ENCODE data around the gene PRDM8.

PRDM8 gene

DNA sequence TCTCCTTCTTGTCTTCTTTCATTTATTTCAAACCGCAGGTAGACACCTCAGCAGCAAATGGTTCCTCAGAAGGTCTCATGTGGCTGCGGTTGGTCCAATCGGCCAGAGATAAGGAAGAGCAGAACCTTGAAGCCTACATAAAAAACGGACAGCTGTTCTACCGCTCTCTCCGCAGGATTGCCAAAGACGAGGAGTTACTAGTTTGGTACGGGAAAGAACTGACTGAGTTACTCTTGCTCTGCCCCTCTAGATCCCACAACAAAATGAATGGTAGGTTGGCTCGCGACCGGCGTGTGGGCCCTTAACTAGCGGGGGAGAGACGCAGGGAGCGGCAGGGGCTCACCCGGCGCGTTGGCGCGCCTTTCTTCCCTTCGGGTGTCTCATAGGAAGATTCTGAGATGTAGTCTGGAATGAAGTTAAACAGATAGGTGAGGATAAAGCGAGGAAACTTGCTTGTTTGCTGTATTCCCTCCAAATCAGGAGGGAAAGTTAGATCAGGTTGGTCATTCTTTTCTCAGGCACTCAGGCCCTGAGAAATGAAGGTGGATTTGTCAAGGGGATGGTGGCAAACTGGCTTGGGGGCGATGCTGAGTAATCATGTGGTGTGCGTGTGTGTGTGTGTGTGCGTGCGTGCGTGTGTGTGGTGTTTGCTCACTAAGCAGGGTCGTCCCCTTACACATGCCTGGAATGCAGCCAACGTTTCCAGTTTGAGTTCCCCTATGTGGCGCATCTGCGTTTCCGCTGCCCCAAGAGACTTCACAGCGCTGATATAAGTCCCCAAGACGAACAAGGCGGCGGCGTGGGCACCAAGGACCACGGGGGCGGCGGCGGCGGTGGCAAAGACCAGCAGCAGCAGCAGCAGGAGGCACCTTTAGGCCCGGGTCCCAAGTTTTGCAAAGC lies 4.2 kb downstream of the PRDM8 start:
- peak; percentile 12 for DNase-seq (ENCODE audit: low spot score)

DNA sequence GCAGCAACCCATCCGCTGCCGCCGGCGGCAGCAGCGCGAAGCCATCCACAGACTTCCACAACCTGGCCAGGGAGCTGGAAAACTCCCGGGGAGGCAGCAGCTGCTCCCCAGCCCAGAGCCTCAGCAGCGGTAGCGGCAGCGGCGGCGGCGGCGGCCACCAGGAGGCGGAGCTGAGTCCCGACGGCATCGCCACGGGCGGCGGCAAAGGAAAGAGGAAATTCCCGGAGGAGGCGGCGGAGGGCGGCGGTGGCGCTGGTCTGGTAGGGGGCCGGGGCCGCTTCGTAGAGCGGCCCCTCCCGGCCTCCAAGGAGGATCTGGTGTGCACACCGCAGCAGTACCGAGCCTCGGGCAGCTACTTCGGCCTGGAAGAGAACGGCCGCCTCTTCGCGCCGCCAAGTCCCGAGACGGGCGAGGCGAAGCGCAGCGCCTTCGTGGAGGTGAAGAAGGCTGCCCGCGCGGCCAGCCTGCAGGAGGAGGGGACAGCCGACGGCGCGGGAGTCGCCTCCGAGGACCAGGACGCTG lies 4.9 kb downstream of the PRDM8 start:
- DNase-seq (ENCODE audit: low spot score), result peak; percentile 81

DNA sequence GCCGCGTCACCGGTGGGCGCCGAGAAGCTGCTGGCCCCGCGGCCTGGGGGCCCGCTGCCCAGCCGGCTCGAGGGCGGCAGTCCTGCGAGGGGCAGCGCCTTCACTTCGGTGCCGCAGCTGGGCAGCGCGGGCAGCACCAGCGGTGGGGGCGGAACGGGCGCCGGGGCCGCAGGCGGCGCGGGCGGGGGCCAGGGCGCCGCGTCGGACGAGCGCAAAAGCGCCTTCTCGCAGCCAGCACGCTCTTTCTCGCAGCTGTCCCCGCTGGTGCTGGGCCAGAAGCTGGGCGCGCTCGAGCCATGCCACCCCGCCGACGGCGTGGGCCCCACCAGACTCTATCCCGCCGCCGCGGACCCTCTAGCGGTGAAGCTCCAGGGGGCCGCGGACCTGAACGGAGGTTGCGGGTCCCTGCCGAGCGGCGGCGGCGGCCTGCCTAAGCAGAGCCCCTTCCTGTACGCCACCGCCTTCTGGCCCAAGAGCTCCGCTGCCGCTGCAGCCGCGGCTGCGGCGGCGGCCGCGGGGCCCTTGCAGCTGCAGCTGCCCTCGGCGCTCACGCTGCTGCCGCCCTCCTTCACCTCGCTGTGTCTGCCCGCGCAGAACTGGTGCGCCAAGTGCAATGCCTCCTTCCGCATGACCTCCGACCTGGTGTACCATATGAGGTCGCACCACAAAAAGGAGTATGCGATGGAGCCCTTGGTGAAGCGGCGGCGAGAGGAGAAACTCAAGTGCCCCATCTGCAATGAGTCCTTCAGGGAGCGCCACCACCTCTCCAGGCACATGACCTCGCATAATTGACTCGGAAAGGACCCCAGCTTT lies 5.6 kb downstream of the PRDM8 start:
- DNase-seq (ENCODE audit: low spot score), result peak; percentile 61

DNA sequence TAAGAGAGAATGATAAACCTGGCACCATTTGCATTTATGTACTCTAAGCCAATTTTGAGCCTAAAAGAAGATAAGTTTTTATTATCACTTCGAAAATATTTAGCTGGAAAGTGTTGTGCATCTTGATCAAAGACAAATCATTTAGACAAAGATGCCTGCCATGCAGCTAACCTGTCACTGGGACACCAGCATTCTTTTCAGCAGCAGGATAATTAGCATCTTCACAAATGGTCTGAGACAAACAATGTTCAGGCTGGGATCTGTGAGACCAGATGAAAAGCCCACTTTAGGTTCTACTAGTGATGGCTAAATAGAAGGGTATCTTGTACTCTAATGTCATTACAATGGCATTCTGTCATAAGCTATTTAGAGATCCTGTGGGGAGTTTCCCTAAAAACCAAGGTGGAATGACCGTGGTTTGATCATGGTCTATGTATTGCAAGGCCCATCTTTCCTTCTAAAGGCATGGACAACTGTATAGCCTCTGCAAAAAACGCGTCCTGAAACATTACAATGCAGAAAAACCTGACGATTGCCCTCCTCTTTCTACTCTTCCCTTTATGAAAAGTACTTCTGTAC lies 7.2 kb downstream of the PRDM8 start:
- DNase-seq (ENCODE audit: low spot score), result no peak

DNA sequence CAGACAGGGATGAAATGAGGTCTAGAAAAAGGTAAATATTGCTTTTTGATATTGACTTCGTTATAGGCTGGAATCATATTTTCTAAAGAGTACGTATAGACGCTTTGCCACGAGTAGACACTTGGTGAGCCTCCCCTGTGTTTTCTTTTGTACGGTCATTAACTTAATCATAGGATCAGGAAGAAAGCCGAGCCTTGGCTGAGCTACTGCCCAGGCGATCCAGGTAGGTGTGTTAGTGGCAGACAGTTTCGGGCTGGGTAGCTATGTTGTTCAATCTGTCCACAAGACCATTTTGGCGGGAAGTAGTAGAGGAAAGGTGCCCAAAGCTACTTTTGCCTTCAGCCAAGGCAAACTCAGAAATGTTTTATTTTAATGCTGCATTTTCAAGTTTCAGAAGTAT lies 8.8 kb downstream of the PRDM8 start:
- DNase-seq (ENCODE audit: low spot score), result no peak

DNA sequence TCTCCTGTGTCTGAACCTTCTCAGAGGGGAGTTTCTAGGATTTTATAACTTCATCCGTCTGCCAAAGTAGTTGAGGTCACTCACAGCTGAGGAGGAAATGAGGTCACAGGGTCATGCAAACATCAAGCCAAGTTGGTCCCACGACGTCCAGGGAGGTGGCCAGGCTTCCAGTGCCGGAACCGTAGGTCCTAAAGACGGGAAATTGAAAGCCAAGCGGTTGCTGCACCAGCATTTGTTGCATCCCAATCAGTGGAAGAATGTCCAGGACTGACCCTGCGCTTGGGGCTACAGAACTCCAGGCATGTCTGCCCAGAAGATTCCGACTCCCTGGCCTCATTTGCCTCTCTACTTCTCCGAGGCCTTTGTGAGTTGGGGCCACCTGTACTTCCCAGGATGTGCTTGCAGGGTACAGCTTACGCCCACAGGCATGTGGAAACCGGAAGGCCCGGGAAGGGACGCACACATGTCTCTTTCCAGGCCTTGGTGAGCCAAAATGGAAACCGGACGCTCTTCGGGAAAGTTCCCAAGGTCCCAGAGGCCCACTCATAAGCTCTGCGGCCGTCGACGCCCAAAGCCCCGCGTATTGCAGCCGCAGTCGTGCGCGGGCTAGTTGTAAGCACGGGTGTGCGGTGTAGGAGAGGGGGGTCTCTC lies 9.3 kb downstream of the PRDM8 start:
- no peak for DNase-seq (ENCODE audit: low spot score)

DNA sequence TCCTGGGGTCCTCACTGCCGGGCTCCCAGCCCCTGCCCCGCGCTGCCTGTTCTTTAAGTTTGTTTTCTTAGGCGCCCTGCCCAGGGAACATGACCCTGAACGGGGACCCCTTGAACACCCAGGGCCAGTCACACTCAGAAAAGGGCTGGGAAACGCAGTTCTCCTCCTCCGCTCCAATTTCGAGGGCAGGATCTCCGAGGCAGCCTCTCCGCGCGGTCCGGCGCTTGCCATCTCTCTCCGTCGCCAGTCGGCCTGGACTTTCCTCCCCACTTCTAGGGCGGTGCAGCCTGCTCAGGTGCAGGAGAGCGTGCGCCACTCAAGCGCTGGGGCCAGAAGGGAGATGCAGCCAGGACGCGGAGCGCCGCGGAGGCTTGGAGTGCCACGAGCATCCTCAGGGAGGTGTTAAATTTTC lies 9.9 kb downstream of the PRDM8 start:
- DNase-seq (ENCODE audit: low spot score), result no peak

DNA sequence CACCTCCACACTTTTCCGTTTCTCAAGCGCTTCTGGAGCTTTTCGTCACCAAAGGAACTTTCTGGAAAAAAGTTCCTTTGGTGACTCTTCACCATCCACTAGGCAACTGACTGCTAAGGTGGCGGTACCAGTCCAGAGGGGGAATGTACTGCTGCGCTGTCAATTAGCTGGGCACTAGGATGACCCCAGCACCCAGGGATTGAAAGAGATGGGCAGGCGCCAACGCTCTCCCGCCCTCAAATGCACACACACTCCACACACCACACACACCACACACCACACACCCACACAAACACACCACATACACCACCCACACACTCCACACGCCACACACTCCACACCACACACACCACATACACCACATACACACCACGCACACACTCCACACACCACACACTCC lies 10.4 kb downstream of the PRDM8 start:
- DNase-seq (ENCODE audit: low spot score), result no peak

DNA sequence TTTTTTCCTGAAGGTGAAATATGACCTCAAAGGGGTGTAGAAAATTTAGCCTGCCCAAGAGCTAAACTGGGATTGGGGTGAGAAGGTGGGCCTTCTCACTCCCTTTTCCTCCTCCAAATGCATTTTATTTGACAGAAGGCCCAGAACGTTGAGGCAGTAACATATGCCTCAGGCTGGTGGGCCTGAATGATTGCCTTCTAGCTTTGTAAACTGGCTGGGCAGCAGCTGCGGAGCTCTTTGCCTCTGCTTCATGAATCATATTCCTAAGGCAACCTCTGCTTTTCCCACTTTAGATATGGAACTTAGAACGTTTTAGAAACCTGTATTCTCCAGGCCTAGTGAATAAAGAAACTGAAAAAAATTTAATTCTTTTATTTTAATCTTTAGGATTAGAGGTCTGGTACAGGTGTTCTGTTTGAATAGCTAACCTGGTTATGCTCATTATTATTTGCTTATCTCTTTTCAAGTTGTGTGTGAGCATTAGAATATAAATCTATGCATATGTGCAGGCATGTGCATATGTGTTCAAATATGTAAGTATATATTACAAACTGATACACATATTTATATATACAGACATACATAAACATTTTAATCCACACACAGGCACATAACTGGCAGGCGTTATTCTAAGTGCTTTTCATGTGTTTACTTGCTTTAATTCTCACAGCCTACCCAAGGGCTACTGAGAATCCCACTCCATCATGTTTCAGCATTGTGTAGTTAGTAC lies 11.5 kb downstream of the PRDM8 start:
- no peak for DNase-seq (ENCODE audit: low spot score)

DNA sequence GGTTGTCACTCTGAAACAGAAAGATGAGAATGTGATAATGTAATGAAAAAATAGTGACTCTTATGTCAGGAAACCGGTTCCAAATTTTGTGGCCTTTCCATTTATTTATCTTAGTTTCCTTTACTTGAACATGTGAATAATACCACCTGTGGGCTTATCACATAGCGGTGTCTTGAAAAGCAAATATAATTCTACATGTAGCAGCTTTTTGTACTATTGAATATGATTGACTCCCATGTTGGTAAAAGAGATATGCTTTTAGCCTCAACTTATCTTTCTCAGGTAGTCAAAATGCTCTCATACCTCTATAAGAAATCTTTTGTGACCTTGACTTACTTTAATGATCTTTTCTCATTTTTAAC lies 12.0 kb downstream of the PRDM8 start:
- DNase-seq (ENCODE audit: low spot score), result no peak

DNA sequence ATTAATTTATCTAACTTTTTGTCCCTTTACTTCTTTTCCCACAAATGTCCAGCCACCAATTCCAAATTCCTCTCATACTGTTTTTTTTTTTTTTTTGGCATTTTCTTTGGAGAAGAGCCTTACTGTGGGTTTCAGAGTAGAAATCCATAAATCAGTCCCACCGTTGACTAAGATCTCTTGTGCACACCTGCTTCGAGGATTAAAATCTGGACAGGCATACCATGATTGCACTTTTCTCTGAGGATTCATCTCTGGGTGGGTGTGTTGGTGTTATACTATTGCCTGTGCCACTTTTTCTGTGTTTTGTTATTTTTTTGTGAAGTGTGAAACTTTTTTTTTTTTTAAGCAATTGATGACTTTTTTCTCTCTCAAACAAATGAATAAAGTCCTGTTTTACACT lies 13.2 kb downstream of the PRDM8 start:
- DNase-seq (ENCODE audit: low spot score), result no peak

DNA sequence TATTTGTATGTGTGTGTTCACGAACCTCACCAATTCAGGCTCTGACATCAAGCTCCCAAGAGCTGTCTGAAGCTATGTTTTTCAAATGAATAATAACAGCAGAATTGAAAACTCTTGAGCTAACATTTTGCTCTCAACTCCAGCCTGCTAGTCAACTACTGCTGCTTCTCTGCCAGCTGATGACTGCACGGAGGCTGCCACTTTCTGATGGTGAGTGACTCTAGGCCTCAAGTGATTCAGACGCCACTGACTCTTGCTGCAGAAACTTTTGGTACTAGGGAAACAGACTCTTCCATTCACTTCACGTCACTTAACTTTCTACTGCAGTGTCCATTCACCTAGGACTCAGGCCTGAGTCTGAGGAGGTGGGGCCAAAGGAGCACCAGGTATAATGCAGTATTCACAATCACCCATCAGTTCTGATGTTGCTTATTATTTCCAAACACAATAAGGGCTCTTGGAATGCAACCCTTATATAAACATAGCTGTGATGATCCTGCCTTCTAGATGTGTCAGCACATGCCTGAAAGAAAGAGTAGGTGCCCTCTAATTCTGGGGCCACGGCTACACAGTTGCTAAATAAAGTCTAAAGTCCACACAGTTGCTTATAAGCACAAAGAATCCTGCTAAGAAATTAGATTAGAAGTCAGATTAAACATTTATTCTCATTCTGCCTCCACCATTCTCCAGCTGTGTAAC lies 16.0 kb downstream of the PRDM8 start:
- DNase-seq (ENCODE audit: low spot score), result no peak

DNA sequence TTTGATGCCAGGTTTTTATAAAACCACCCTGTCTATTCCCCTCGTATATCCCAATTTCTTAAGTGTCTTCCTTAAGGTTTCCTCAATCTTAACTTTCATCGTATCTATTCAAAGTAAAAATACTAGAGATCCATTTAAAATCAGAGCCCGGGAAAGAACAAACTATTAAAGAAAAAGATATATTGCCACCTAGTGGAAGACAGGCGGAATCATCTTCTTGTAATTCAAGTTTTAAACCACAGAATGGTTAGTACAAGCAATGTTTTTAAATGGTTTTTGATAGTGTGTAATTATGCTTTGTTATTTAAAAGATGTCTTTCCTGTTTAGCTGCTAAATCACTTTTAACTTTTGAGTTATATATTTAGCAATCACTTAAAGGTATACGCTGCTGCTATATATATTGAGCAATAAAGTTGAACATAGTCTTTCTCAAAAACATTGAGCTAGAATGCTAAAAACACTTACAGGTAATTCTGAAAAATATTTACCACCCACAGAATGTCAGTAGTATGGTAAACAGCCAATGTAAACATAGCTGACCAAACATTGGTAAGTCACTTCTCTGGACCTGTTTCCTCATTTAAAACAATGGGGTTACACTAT lies 18.2 kb downstream of the PRDM8 start:
- DNase-seq (ENCODE audit: low spot score), result no peak

DNA sequence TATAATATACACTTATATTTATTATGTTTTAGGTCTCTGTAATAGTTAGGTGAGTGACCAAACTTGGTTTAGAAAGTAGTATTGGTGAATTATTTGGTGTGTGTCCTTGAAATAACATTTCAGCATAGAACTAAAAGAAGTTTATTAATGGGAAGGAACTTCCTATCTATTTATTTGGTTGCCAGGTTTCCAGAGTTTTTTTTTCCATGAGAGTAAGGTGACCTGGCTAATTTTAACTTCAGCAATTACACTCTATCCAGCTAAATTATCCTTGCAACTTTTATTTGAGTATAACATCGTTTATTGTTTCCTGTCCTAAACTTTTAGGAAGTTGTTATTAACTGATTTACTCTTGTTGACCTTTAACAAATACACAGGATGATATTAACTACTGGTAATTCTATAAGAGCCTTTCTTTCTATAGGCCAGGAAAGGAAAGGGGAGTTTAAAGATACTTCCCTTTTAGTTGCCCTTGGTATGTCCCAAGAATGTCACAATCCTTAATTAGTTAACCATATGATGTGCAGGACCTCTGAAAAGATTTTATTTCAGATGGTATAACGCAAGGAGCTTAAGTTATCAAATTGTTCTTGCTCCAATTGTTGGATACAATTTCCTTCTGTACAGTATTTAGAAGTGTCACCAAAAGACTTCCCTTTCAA lies 18.9 kb downstream of the PRDM8 start:
- no peak for DNase-seq (ENCODE audit: low spot score)

DNA sequence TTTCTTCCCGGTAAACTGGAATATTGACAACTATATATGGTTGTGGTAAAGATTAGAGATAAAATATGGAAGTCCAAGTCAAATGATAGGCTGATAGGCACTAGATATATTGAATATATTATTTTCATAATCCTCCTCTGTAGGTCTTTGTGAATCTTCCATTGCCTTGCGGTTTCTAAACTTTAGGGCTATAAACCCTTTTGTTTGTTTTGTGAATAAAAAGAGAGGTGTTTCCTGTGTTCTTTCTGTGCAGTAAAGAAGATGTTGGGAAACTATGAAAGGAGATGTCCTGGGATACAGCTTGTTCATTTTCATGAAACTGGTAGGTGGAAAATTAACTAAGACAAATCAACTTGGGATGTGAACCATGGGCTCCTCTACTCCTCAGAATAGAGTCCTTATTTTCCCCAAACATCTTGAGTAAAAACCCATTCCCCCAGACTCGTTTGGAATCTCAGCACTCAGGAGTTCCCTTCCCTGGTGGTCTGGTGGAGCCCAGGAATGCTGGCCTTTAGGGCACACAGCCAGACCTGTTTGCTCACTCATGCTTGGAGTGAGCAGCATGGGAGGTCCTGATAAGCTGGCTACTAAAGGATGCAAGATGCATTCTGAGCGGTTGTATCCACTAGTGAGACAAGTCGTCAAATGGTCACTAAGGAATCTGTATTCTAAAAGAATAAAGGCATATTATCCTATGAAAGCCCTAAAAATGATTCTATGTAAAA lies 22.2 kb downstream of the PRDM8 start:
- no peak for DNase-seq (ENCODE audit: low spot score)

DNA sequence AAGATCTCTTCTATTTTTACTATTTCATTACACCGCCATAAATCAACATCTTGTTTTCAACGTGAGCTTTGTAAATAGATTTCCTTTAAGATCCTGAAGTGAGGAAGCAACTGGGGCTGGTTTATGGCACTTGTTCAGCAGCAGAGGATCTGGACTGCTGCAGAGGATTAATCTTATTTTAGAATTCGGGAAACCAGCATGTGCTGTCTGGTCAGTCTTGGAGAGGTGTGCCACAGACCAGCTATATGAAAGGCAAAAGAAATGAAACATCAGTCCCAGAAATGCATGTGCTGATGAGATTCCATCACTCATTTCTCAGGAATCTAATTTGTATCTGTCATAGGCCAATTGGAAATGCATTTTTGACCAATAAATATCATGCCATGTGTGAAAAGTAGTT lies 23.4 kb downstream of the PRDM8 start:
- no peak for DNase-seq (ENCODE audit: low spot score)

DNA sequence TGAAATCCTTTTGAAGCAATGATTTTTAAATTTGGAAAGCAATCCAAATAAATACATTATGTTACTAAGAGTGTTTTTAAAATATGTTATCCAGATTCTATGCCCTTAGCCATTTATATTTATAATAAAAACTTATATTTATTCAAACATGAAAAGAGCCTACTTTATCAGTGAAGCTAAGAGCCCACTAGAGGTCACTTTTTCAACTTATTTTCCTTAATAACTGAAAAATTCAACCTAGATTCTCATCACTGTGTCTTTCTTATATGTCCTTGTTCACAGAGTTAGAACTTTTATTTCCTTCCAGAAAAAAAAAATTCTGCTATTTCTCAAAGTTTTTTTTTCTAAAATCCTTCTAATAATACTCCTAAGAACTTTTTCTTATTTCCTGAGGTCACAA lies 23.9 kb downstream of the PRDM8 start:
- no peak for DNase-seq (ENCODE audit: low spot score)

DNA sequence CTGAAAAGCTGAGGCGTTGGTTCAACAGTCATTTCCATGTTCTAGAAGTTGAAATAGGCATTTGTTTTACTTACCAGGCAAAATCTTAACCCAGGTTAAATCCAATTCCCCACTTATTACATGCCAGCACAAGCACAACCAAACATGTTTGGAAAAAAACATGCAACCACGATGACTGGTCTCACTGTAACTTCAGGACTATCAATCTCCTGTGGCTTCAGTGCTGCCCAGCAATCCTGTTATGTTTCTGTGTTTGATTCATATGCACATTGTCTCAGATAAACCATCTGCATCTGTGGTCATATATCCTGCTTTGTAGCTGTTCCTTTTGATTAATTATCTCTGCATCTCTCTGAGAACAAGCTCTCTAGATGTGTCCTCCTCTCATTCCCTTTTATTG lies 28.3 kb downstream of the PRDM8 start:
- DNase-seq (ENCODE audit: low spot score), result no peak

DNA sequence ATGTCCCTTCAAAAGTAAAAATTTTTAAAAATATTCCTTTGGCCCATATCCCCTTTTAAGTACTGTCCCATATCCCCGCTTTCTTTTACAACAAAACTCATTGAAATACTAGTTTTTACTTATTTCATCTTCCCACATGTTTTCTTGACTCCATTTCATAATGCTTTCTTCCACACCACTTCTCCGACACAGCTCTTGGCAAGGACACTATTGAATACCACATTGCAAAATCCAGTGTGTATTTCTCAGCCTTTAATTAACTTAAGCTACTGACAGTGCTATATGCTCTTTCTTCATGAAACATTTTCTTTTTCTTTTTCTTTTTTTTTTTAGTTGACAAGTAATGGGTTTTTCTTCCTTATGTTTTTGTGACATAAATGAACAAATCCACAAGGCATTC lies 28.8 kb downstream of the PRDM8 start:
- DNase-seq (ENCODE audit: low spot score), result no peak

All from germinal center (tissue), 1 donor.